ENCODE results near the gene EMC1. TPM values are rescaled to one million over a fixed set of nuclear protein-coding genes. Genes with fewer than 3 reads are reported as not detected.

The EMC1 gene
- total RNA-seq, 4 donors from 2014 or later = 21.8 to 39.8 (median 30.6) TPM

- Histone ChIP-seq H3K36me3 (peaks cover 18 to 72% of the 10 kb centered on the region in 2 donors), H3K4me1 (peaks cover under 1 to 61% (median 23%) of the 10 kb centered on the region in 3 donors), H3K4me3 (no peak overlapping the region), H3K27ac (no peak overlapping the region), H3K9me3 (no peaks in the 10 kb centered on the region), H3K27me3 (no peaks in the 10 kb centered on the region)
- no peak for TF ChIP-seq POLR2A (IDR thresholded peaks at IDR 0.05)
- no peak for TF ChIP-seq EP300 (IDR thresholded peaks at IDR 0.05)
- TF ChIP-seq POLR2AphosphoS5 (IDR thresholded peaks at IDR 0.05) = no peak
- TF ChIP-seq CTCF (IDR thresholded peaks at IDR 0.05) = no peak
- no peak for ATAC-seq
- WGBS, 2 donors (ENCODE audit: low coverage in 1 of 2) = 76 to 80% methylated on average over 2 to 4 of the region's 4 CpGs
Measured at GRCh38 chr1:19199329-19199968, 51.9 kb downstream of the EMC1 start.

- Histone ChIP-seq H3K9me3 (no peaks in the 10 kb centered on the region), H3K27me3 (no peaks in the 10 kb centered on the region), H3K36me3 (peaks cover 23 to 78% of the 10 kb centered on the region in 2 donors), H3K27ac (no peak overlapping the region), H3K4me3 (no peak overlapping the region), H3K4me1 (peaks cover 0 to 55% (median 21%) of the 10 kb centered on the region in 3 donors)
- no peak for ATAC-seq
- TF ChIP-seq EP300 (IDR thresholded peaks at IDR 0.05) (no peak), POLR2A (IDR thresholded peaks at IDR 0.05) (no peak), POLR2AphosphoS5 (IDR thresholded peaks at IDR 0.05) (no peak), CTCF (IDR thresholded peaks at IDR 0.05) (no peak)
- WGBS, 2 donors (ENCODE audit: low coverage in 1 of 2) = 57 to 86% methylated on average over 4 of the region's 4 CpGs
Measured at GRCh38 chr1:19198820-19199219, 52.5 kb downstream of the EMC1 start.

- H3K27ac ChIP-seq = no peak overlapping the region
- WGBS, 2 donors (ENCODE audit: low coverage in 1 of 2) = 29 to 47% methylated on average over 2 of the region's 2 CpGs
- no peak for TF ChIP-seq EP300 (IDR thresholded peaks at IDR 0.05)
- TF ChIP-seq POLR2A (IDR thresholded peaks at IDR 0.05) = no peak
- no peak for TF ChIP-seq POLR2AphosphoS5 (IDR thresholded peaks at IDR 0.05)
- no peak for TF ChIP-seq CTCF (IDR thresholded peaks at IDR 0.05)
- no peak overlapping the region for H3K4me3 ChIP-seq
- peaks cover 24 to 88% of the 10 kb centered on the region in 2 donors for H3K36me3 ChIP-seq
- no peaks in the 10 kb centered on the region for H3K9me3 ChIP-seq
- H3K4me1 ChIP-seq = peaks cover 0 to 45% (median 12%) of the 10 kb centered on the region in 3 donors
- no peak for ATAC-seq
- H3K27me3 ChIP-seq = no peaks in the 10 kb centered on the region
Measured at GRCh38 chr1:19197845-19198244, 53.5 kb downstream of the EMC1 start.

GRCh38 chr1:19196331-19196730 lies 55.0 kb downstream of the EMC1 start:
- WGBS, 2 donors (ENCODE audit: low coverage in 1 of 2) = 68 to 81% methylated on average over 3 of the region's 3 CpGs
- Histone ChIP-seq H3K4me1 (peaks cover 0 to 30% (median 3%) of the 10 kb centered on the region in 3 donors), H3K36me3 (peaks cover 24 to 100% of the 10 kb centered on the region in 2 donors), H3K27me3 (no peaks in the 10 kb centered on the region), H3K27ac (no peak overlapping the region), H3K9me3 (no peaks in the 10 kb centered on the region), H3K4me3 (no peak overlapping the region)
- no peak for ATAC-seq
- no peak for TF ChIP-seq POLR2A (IDR thresholded peaks at IDR 0.05)
- TF ChIP-seq EP300 (IDR thresholded peaks at IDR 0.05) = no peak
- TF ChIP-seq POLR2AphosphoS5 (IDR thresholded peaks at IDR 0.05) = no peak
- TF ChIP-seq CTCF (IDR thresholded peaks at IDR 0.05) = no peak

- WGBS, 2 donors (ENCODE audit: low coverage in 1 of 2) = 91 to 100% methylated on average over 1 to 3 of the region's 3 CpGs
- Histone ChIP-seq H3K27me3 (no peaks in the 10 kb centered on the region), H3K36me3 (peaks cover 19 to 99% of the 10 kb centered on the region in 2 donors)
Measured at GRCh38 chr1:19193004-19193403, 58.3 kb downstream of the EMC1 start.

More at GRCh38 chr1:19193004-19193403, 58.3 kb downstream of the EMC1 start:
- H3K4me3 ChIP-seq = no peak overlapping the region
- no peaks in the 10 kb centered on the region for H3K9me3 ChIP-seq
- no peak for ATAC-seq
- no peak for TF ChIP-seq CTCF (IDR thresholded peaks at IDR 0.05)
- TF ChIP-seq POLR2AphosphoS5 (IDR thresholded peaks at IDR 0.05) = no peak
- no peak for TF ChIP-seq EP300 (IDR thresholded peaks at IDR 0.05)
- no peak for TF ChIP-seq POLR2A (IDR thresholded peaks at IDR 0.05)
- H3K4me1 ChIP-seq = peaks cover 0 to 15% (median 0%) of the 10 kb centered on the region in 3 donors
- H3K27ac ChIP-seq = no peak overlapping the region

Measured in gastroesophageal sphincter (tissue), 4 donors.